Measurements from ENCODE around the gene ZHX3. TPM values are rescaled to one million over a fixed set of nuclear protein-coding genes. Genes with fewer than 3 reads are reported as not detected.

The ZHX3 gene
- total and polyA plus RNA-seq, 9 of the 15 experiments (the other 6 are each of a cell fraction or from before 2014, with no cell fraction given): 0.80 to 14.6 (median 4.9) TPM

- BruUV-seq (replicated peaks): no TSS peak
- Histone ChIP-seq H3K4me2 (ENCODE audit: insufficient read depth, low read length) (no peak overlapping the region), H3K9me1 (ENCODE audit: control insufficient read depth, insufficient read depth, low read length) (no peaks in the 10 kb centered on the region), H4K20me1 (replicated peaks; ENCODE audit: control insufficient read depth, insufficient read depth, low read length) (no peaks in the 10 kb centered on the region; the same call in 1 of the 2 replicates), H3K9me3 (replicated peaks; ENCODE audit: control insufficient read depth, insufficient read depth, low read depth, low read length) (no peaks in the 10 kb centered on the region), H3K9ac (ENCODE audit: insufficient read depth in 1 of 2, low read depth in 2 of 2, low read length in 2 of 2) (no peak overlapping the region), H3K27me3 (ENCODE audit: control insufficient read depth in 2 of 2, insufficient read depth in 2 of 2, low read length in 2 of 2) (no peaks in the 10 kb centered on the region), H3K4me3 (no peak overlapping the region), H3K27ac (ENCODE audit: extremely low read depth, low read depth, low read length) (no peak overlapping the region), H2AFZ (ENCODE audit: low read depth, low read length) (no peak overlapping the region), H3K4me1 (replicated peaks in 1 of 2; ENCODE audit: control insufficient read depth in 2 of 2, insufficient read depth in 2 of 2, low read length in 2 of 2) (peaks cover 0 to 2% of the 10 kb centered on the region in 2 experiments; a peak in 1 of 5 replicates), H3K79me2 (ENCODE audit: control insufficient read depth, insufficient read depth, low read length) (no peaks in the 10 kb centered on the region), H3K36me3 (ENCODE audit: control insufficient read depth, insufficient read depth, low read length) (peaks cover 2% of the 10 kb centered on the region; the same call in 1 of the 3 replicates)
- intact Hi-C loops (cut with micrococcal nuclease) (no loop called here), in situ Hi-C loops (cut with MboI) (no loop called here)
- ChIA-PET POLR2A (interaction anchor here (0.6 to 1.7 kb wide), 3 partner anchors 9 to 72 kb away, joined by 3 read pairs; no protein-coding TSS in a partner anchor), CTCF (ENCODE audit: low intra/inter-chr PET ratio) (no interaction called here)
- FAIRE-seq: no peak
- TF ChIP-seq GTF3C2 (IDR thresholded peaks at IDR 0.05; ENCODE audit: borderline replicate concordance, extremely low read depth, insufficient read length): no peak
- TF ChIP-seq, protein P1, sequence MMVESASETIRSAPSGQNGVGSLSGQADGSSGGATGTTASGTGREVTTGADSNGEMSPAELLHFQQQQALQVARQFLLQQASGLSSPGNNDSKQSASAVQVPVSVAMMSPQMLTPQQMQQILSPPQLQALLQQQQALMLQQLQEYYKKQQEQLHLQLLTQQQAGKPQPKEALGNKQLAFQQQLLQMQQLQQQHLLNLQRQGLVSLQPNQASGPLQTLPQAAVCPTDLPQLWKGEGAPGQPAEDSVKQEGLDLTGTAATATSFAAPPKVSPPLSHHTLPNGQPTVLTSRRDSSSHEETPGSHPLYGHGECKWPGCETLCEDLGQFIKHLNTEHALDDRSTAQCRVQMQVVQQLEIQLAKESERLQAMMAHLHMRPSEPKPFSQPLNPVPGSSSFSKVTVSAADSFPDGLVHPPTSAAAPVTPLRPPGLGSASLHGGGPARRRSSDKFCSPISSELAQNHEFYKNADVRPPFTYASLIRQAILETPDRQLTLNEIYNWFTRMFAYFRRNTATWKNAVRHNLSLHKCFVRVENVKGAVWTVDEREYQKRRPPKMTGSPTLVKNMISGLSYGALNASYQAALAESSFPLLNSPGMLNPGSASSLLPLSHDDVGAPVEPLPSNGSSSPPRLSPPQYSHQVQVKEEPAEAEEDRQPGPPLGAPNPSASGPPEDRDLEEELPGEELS (CRISPR knock-in tag; IDR thresholded peaks at IDR 0.05; ENCODE audit: borderline replicate concordance): no peak
- no peak for TF ChIP-seq ESRRA (IDR thresholded peaks at IDR 0.05; ENCODE audit: borderline replicate concordance, low read depth)
- no peak for TF ChIP-seq PHB (CRISPR knock-in tag; IDR thresholded peaks at IDR 0.05)
- TF ChIP-seq SMAD4 (CRISPR knock-in tag; conservative IDR thresholded peaks at IDR 0.05): no peak
- no peak for TF ChIP-seq ZNF140 (CRISPR knock-in tag; IDR thresholded peaks at IDR 0.05)
- no peak for TF ChIP-seq ZNF79 (CRISPR knock-in tag; IDR thresholded peaks at IDR 0.05; ENCODE audit: low read depth)
- no peak for TF ChIP-seq ZKSCAN1 (IDR thresholded peaks at IDR 0.05; ENCODE audit: low read depth, low read length)
- no peak for TF ChIP-seq IRF9 (tag; IDR thresholded peaks at IDR 0.05)
- TF ChIP-seq MYC (IDR thresholded peaks at IDR 0.05; ENCODE audit: low read depth, low read length): no peak
- no peak for TF ChIP-seq MYC (CRISPR knock-in tag; IDR thresholded peaks at IDR 0.05; ENCODE audit: borderline replicate concordance, low read depth)
- no peak for TF ChIP-seq SAP30 (IDR thresholded peaks at IDR 0.05; ENCODE audit: borderline replicate concordance, insufficient read depth, low read depth, low read length, poor library complexity, severe bottlenecking)
- DNase-seq (ENCODE audit: extremely low read depth in 1 of 4, low spot score in 3 of 4): no peak
- ATAC-seq: no peak
Measured at GRCh38 chr20:41353530-41353929, 36.0 kb upstream of the ZHX3 start.
